Endodermal cell (in vitro differentiated cells): ENCODE data around the gene ENDOV. TPM values are rescaled to one million over a fixed set of nuclear protein-coding genes. Genes with fewer than 3 reads are reported as not detected.
A peak's percentile ranks its signal among the peaks of the same experiment; 100 is the strongest.

Source experiments
- DNase-seq: peaks from one replicate; pipeline ENCODE4 v3.0.0-alpha.2; 2017
- H3K27ac ChIP-seq: 2 replicates; pipeline ENCODE4 v1.5.1; 2013; ENCODE audit warnings: mild to moderate bottlenecking, low read depth, low read length, moderate library complexity
- H3K27me3 ChIP-seq: 2 replicates; pipeline ENCODE4 v1.6.1; 2013; ENCODE audit warnings: mild to moderate bottlenecking, low read length, moderate library complexity; ENCODE audit not compliant: insufficient read depth, control insufficient read depth, poor library complexity, severe bottlenecking
- H3K36me3 ChIP-seq: 2 replicates; pipeline ENCODE4 v1.7.0; 2013; ENCODE audit warnings: mild to moderate bottlenecking, low read length, moderate library complexity; ENCODE audit not compliant: control insufficient read depth, insufficient read depth
- H3K4me1 ChIP-seq: one replicate; pipeline ENCODE4 v1.7.0; 2013; ENCODE audit warnings: low read length; ENCODE audit not compliant: control insufficient read depth, insufficient read depth
- H3K4me3 ChIP-seq: 2 replicates; pipeline ENCODE4 v1.5.1; 2013; ENCODE audit warnings: mild to moderate bottlenecking, low read length, moderate library complexity
- H3K9ac ChIP-seq: 2 replicates; pipeline ENCODE4 v1.6.1; 2013; ENCODE audit warnings: mild to moderate bottlenecking, low read length, moderate library complexity; ENCODE audit not compliant: poor library complexity, severe bottlenecking; ENCODE audit errors: extremely low read depth
- H3K9me3 ChIP-seq: 2 replicates; pipeline ENCODE4 v1.6.1; 2013; ENCODE audit warnings: mild to moderate bottlenecking, low read length, moderate library complexity; ENCODE audit not compliant: control insufficient read depth
- H3K27ac Mint-ChIP-seq: 2 replicates; pipeline ENCODE4 v1.8.0; 2020; ENCODE audit warnings: mixed read lengths
- H3K27me3 Mint-ChIP-seq: 2 replicates; pipeline ENCODE4 v1.8.0; 2021; ENCODE audit warnings: mild to moderate bottlenecking, mixed read lengths; ENCODE audit not compliant: insufficient read depth
- H3K36me3 Mint-ChIP-seq: 2 replicates; pipeline ENCODE4 v1.8.0; 2020; ENCODE audit warnings: low read depth, mixed read lengths
- H3K4me1 Mint-ChIP-seq: 2 replicates; pipeline ENCODE4 v1.8.0; 2020; ENCODE audit warnings: mixed read lengths
- H3K4me3 Mint-ChIP-seq: 2 replicates; pipeline ENCODE4 v1.8.0; 2020; ENCODE audit warnings: mild to moderate bottlenecking, moderate library complexity, mixed read lengths
- H3K9me3 Mint-ChIP-seq: 2 replicates; pipeline ENCODE4 v1.8.0; 2020; ENCODE audit warnings: mild to moderate bottlenecking, mixed read lengths
- CTCF ChIP-seq: fragments of 200-600 bp; sonication (generic); conservative IDR thresholded peaks from 2 replicates; pipeline ENCODE4 v1.5.0; 2021; ENCODE audit warnings: antibody characterized with exemption, mild to moderate bottlenecking
- WGBS, 2 experiments: methylation state at CpG; one replicate each; pipeline versions ENCODE4 v1.1.5 to v1.1.7; 2013; ENCODE audit warnings: missing lambda C conversion rate in 2 of 2, mixed read lengths in 1 of 2; ENCODE audit not compliant: insufficient coverage in 1 of 2, insufficient read length in 1 of 2; 5-methylcytosine and 5-hydroxymethylcytosine counted together
- total RNA-seq, 2 donors: library from RNA; stranded (reverse); fragmentation: NEBNext Ultra II Directional in 1 of 2; extraction: Animal tissue kit (Norgen Biotek cat#: 25700) in 1 of 2; gene quantifications; 2 replicates in 1 of 2; 3 replicates in 1 of 2; pipeline ENCODE4 v1.2.1, GENCODE V29; 2021

The ENDOV gene
- total RNA-seq, 2 donors from 2014 or later, result 38.8 to 47.1 TPM

GRCh38 chr17:80427366-80428282 lies 12.7 kb downstream of the ENDOV start:
- H3K9me3 Mint-ChIP-seq, result no peaks in the 10 kb centered on the region
- DNase-seq, result peak; percentile 76

GRCh38 chr17:80428363-80428762 lies 13.4 kb downstream of the ENDOV start:
- H3K27me3 Mint-ChIP-seq, result no peaks in the 10 kb centered on the region
- DNase-seq, result no peak
- H3K4me1 Mint-ChIP-seq, result peaks cover 4% of the 10 kb centered on the region
- H3K27ac Mint-ChIP-seq, result no peak overlapping the region
- Histone ChIP-seq H3K4me1 (peaks cover 5% of the 10 kb centered on the region), H3K9ac (no peak overlapping the region), H3K9me3 (no peaks in the 10 kb centered on the region), H3K27me3 (no peaks in the 10 kb centered on the region), H3K4me3 (no peak overlapping the region), H3K36me3 (no peaks in the 10 kb centered on the region), H3K27ac (no peak overlapping the region)
- H3K9me3 Mint-ChIP-seq, result no peaks in the 10 kb centered on the region
- WGBS, 2 experiments, result 89 to 95% methylated on average over 12 of the region's 12 CpGs
- TF ChIP-seq CTCF, result no peak
- no peak overlapping the region for H3K4me3 Mint-ChIP-seq
- H3K36me3 Mint-ChIP-seq, result no peaks in the 10 kb centered on the region

More at GRCh38 chr17:80427366-80428282, 12.7 kb downstream of the ENDOV start:
- Mint-ChIP-seq H3K4me1 (peaks cover 4% of the 10 kb centered on the region), H3K36me3 (no peaks in the 10 kb centered on the region), H3K27me3 (no peaks in the 10 kb centered on the region), H3K4me3 (no peak overlapping the region), H3K27ac (no peak overlapping the region)
- no peak for TF ChIP-seq CTCF
- Histone ChIP-seq H3K27ac (no peak overlapping the region), H3K4me1 (peaks cover 5% of the 10 kb centered on the region), H3K36me3 (no peaks in the 10 kb centered on the region), H3K4me3 (no peak overlapping the region), H3K9me3 (no peaks in the 10 kb centered on the region), H3K27me3 (no peaks in the 10 kb centered on the region), H3K9ac (no peak overlapping the region)
- WGBS, 2 experiments, result 86 to 91% methylated on average over 13 to 27 of the region's 27 CpGs

DNA sequence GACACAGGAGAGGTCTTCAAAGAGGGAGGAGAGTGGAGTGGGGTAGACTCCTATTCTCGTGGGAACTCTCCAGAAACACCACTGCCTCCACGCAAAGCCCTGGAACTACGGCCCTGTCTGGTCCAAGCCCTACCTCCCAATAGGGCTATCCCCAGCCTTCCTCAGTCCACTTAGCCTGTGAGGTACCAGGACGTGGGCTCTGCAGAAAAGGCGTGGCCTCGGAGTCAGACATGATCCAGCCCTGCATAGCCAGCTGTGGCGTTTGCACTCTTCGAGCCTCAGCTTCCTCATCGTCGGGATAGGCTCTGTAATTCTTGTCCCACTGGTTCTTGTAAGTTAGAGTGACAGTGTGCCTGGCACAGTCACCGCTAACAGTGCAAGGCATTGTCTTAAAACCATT lies 13.8 kb downstream of the ENDOV start:
- H3K4me3 ChIP-seq, result no peak overlapping the region
- Mint-ChIP-seq H3K27ac (no peak overlapping the region), H3K36me3 (no peaks in the 10 kb centered on the region), H3K4me1 (peaks cover 4% of the 10 kb centered on the region), H3K27me3 (no peaks in the 10 kb centered on the region), H3K4me3 (no peak overlapping the region), H3K9me3 (no peaks in the 10 kb centered on the region)
- no peaks in the 10 kb centered on the region for H3K9me3 ChIP-seq
- H3K4me1 ChIP-seq, result peaks cover 5% of the 10 kb centered on the region
- 90 to 94% methylated on average over 11 of the region's 11 CpGs for WGBS, 2 experiments
- DNase-seq, result no peak
- no peak for TF ChIP-seq CTCF
- H3K27ac ChIP-seq, result no peak overlapping the region
- no peaks in the 10 kb centered on the region for H3K27me3 ChIP-seq
- no peaks in the 10 kb centered on the region for H3K36me3 ChIP-seq
- no peak overlapping the region for H3K9ac ChIP-seq
